IMR-90 (cell line): ENCODE data around the gene ST7. TPM values are rescaled to one million over a fixed set of nuclear protein-coding genes. Genes with fewer than 3 reads are reported as not detected.

Experiments
- ATAC-seq: fragments of 200-7000 bp; cut with Tn5 transposase; 2 replicates; pipeline ENCODE4 v1.9.1; 2020; ENCODE audit warnings: low read depth, mild to moderate bottlenecking, moderate library complexity
- BruUV-seq: library from RNA; stranded (reverse); fragments of 400-500 nt; replicated peaks from 2 replicates; lab custom pipeline; 2021; lab: Mats Ljungman, UMichigan
- CTCF ChIA-PET: fragments of 300-600 bp; formaldehyde crosslinking; extraction: SDS; loops from one replicate; lab custom pipeline; 2021; ENCODE audit warnings: antibody characterized with exemption; lab: Yijun Ruan, JAX
- POLR2A ChIA-PET: fragments of 300-600 bp; sonication (Branson Sonifier 250); formaldehyde crosslinking; loops from one replicate; lab custom pipeline; 2022; ENCODE audit warnings: antibody characterized with exemption; ENCODE audit not compliant: unreplicated experiment; lab: Charles Lee
- DNase-seq: peaks from one replicate; pipeline ENCODE4 v3.0.0; 2013
- H2AFZ ChIP-seq: replicated peaks from 2 replicates; pipeline ENCODE3; 2013; ENCODE audit warnings: low read length, mild to moderate bottlenecking; ENCODE audit not compliant: poor library complexity
- H2AK5ac ChIP-seq: 2 replicates; pipeline ENCODE4 v1.6.1; 2013; ENCODE audit warnings: low read depth, low read length, inconsistent platforms
- H2AK9ac ChIP-seq: replicated peaks from 2 replicates; pipeline ENCODE3; 2013; ENCODE audit warnings: mild to moderate bottlenecking, low read depth, low read length, moderate library complexity; ENCODE audit not compliant: poor library complexity
- H2BK120ac ChIP-seq: 2 replicates; pipeline ENCODE4 v1.6.1; 2013; ENCODE audit warnings: low read depth, low read length, inconsistent platforms
- H2BK15ac ChIP-seq: 3 replicates; pipeline ENCODE4 v1.6.1; 2013; ENCODE audit warnings: low read depth, low read length, inconsistent platforms
- H2BK20ac ChIP-seq: 2 replicates; pipeline ENCODE4 v1.6.1; 2013; ENCODE audit warnings: low read depth, mild to moderate bottlenecking, inconsistent platforms, low read length, moderate library complexity
- H2BK5ac ChIP-seq: 2 replicates; pipeline ENCODE4 v1.6.1; 2013; ENCODE audit warnings: mild to moderate bottlenecking, low read depth, low read length, inconsistent platforms; ENCODE audit not compliant: poor library complexity, severe bottlenecking
- H3K14ac ChIP-seq: replicated peaks from 2 replicates; pipeline ENCODE4 v1.6.1; 2013; ENCODE audit warnings: low read depth, low read length, inconsistent platforms
- H3K18ac ChIP-seq: 2 replicates; pipeline ENCODE4 v1.6.1; 2013; ENCODE audit warnings: low read depth, low read length, control low read depth
- H3K23ac ChIP-seq: 2 replicates; pipeline ENCODE4 v1.6.1; 2013; ENCODE audit warnings: low read depth, low read length, inconsistent platforms
- H3K27ac ChIP-seq: 2 replicates; pipeline ENCODE4 v1.5.1; 2013; ENCODE audit warnings: mild to moderate bottlenecking, control low read depth, low read length; ENCODE audit not compliant: insufficient read depth
- H3K27me3 ChIP-seq: 2 replicates; pipeline ENCODE4 v1.6.1; 2013; ENCODE audit warnings: low read length; ENCODE audit not compliant: control insufficient read depth, insufficient read depth
- H3K36me3 ChIP-seq: 2 replicates; pipeline ENCODE4 v1.6.1; 2013; ENCODE audit warnings: low read length, mixed read lengths; ENCODE audit not compliant: control insufficient read depth, insufficient read depth
- H3K4ac ChIP-seq: 2 replicates; pipeline ENCODE4 v1.6.1; 2013; ENCODE audit warnings: low read depth, low read length, inconsistent platforms
- H3K4me1 ChIP-seq: 2 replicates; pipeline ENCODE4 v1.6.1; 2013; ENCODE audit warnings: low read length, mixed read lengths; ENCODE audit not compliant: control insufficient read depth, insufficient read depth
- H3K4me2 ChIP-seq: 2 replicates; pipeline ENCODE4 v1.6.1; 2013; ENCODE audit warnings: low read depth, mild to moderate bottlenecking, control low read depth, low read length, moderate library complexity
- H3K4me3 ChIP-seq: 2 replicates; pipeline ENCODE4 v1.5.1; 2013; ENCODE audit warnings: low read depth, mild to moderate bottlenecking, control low read depth, low read length, moderate library complexity; ENCODE audit not compliant: insufficient read depth
- H3K56ac ChIP-seq: 2 replicates; pipeline ENCODE4 v1.6.1; 2013; ENCODE audit warnings: low read length, inconsistent platforms; ENCODE audit not compliant: insufficient read depth; ENCODE audit errors: extremely low read depth
- H3K79me1 ChIP-seq, 2 experiments: 2 replicates each; pipeline ENCODE4 v1.6.1; 2013; ENCODE audit warnings: low read length in 2 of 2, inconsistent platforms in 1 of 2, low read depth in 1 of 2
- H3K9ac ChIP-seq: 2 replicates; pipeline ENCODE4 v1.6.1; 2013; ENCODE audit warnings: low read depth, low read length, control low read depth
- H3K9me1 ChIP-seq: 2 replicates; pipeline ENCODE4 v1.6.1; 2013; ENCODE audit warnings: low read length, inconsistent platforms; ENCODE audit not compliant: insufficient read depth
- H3K9me3 ChIP-seq: 2 replicates; pipeline ENCODE4 v1.6.1; 2013; ENCODE audit warnings: low read length; ENCODE audit not compliant: control insufficient read depth, insufficient read depth
- H4K20me1 ChIP-seq: 2 replicates; pipeline ENCODE4 v1.6.1; 2013; ENCODE audit warnings: low read length, inconsistent platforms; ENCODE audit not compliant: insufficient read depth
- H4K5ac ChIP-seq: 2 replicates; pipeline ENCODE4 v1.6.1; 2013; ENCODE audit warnings: mild to moderate bottlenecking, low read depth, low read length, control low read depth
- H4K8ac ChIP-seq, 2 experiments: 2 replicates each; pipeline ENCODE4 v1.6.1; 2013; ENCODE audit warnings: low read depth in 2 of 2, low read length in 2 of 2, control low read depth in 1 of 2, inconsistent platforms in 1 of 2
- H4K91ac ChIP-seq: 2 replicates; pipeline ENCODE4 v1.6.1; 2013; ENCODE audit warnings: low read depth, low read length, inconsistent platforms; ENCODE audit not compliant: insufficient read depth
- BHLHE40 ChIP-seq: fragments of 150-350 bp; IDR thresholded peaks from 2 replicates; pipeline ENCODE4 v1.6.1; 2016; ENCODE audit warnings: mild to moderate bottlenecking, low read depth, low read length
- CHD1 ChIP-seq: IDR thresholded peaks from 2 replicates; pipeline ENCODE4 v1.6.1; 2012; ENCODE audit warnings: low read depth, low read length, improper control_type of control experiment
- MAFK ChIP-seq: IDR thresholded peaks from 2 replicates; pipeline ENCODE4 v1.6.1; 2012; ENCODE audit warnings: low read depth, low read length, improper control_type of control experiment
- MAZ ChIP-seq: IDR thresholded peaks from 2 replicates; pipeline ENCODE4 v1.6.1; 2012; ENCODE audit warnings: low read depth, mild to moderate bottlenecking, low read length, improper control_type of control experiment, moderate library complexity, borderline replicate concordance
- MXI1 ChIP-seq: IDR thresholded peaks from 2 replicates; pipeline ENCODE4 v1.6.1; 2012; ENCODE audit warnings: low read depth, mild to moderate bottlenecking, low read length, moderate library complexity, borderline replicate concordance
- NFE2L2 ChIP-seq: fragments of 150-350 bp; IDR thresholded peaks from 2 replicates; pipeline ENCODE4 v1.6.1; 2016; ENCODE audit warnings: low read depth, mild to moderate bottlenecking, low read length
- RAD21 ChIP-seq: IDR thresholded peaks from 2 replicates; pipeline ENCODE4 v1.6.1; 2012; ENCODE audit warnings: low read length, improper control_type of control experiment
- RFX5 ChIP-seq: IDR thresholded peaks from 2 replicates; pipeline ENCODE4 v1.8.0; 2012; ENCODE audit warnings: low read depth, mild to moderate bottlenecking, low read length, moderate library complexity
- WGBS, 2 experiments: methylation state at CpG; one replicate each; pipeline versions ENCODE4 v1.1.5 to v1.1.7; 2013; ENCODE audit warnings: missing lambda C conversion rate in 2 of 2; ENCODE audit not compliant: insufficient read length in 1 of 2; ENCODE audit errors: extremely low coverage in 2 of 2; 5-methylcytosine and 5-hydroxymethylcytosine counted together
- dilution Hi-C: fragments of 300-500 bp; cut with HindIII; formaldehyde crosslinking; loops from one replicate; pipeline ENCODE4 v1.14.3; 2018; ENCODE audit warnings: low sequenced_read_pairs; ENCODE audit not compliant: unreplicated experiment
- in situ Hi-C: fragments of 300-500 bp; cut with MboI; formaldehyde crosslinking; loops from 3 replicates; pipeline ENCODE4 v1.14.3; 2019; ENCODE audit warnings: low sequenced_read_pairs, inconsistent platforms, mixed read lengths
- intact Hi-C: fragments of 100-400 bp; cut with micrococcal nuclease; formaldehyde crosslinking; loops from 2 replicates; pipeline ENCODE4 v1.10.0; 2022
- polyA plus RNA-seq, 3 experiments: library from polyadenylated mRNA; depleted of rRNA; stranded (reverse); fragments of >200 nt; gene quantifications; 2 replicates each; pipeline ENCODE4 v1.2.3, GENCODE V29; 2012; ENCODE audit warnings: low replicate concordance in 1 of 3
- total RNA-seq: library from RNA; depleted of rRNA; stranded (reverse); fragments of >200 nt; gene quantifications from 2 replicates; pipeline ENCODE4 v1.2.3, GENCODE V29; 2012
- TF ChIP-seq, protein P1 (sequence below): fragments of 150-350 bp; IDR thresholded peaks from 2 replicates; pipeline ENCODE4 v1.6.1; 2017; ENCODE audit warnings: mild to moderate bottlenecking, antibody characterized with exemption, low read length, low read depth
- TF ChIP-seq, protein P2 (sequence below): conservative IDR thresholded peaks from 2 replicates; pipeline ENCODE4 v1.5.1; 2012; ENCODE audit warnings: mild to moderate bottlenecking, low read depth, low read length, improper control_type of control experiment
- TF ChIP-seq, protein P3 (sequence below): fragments of 150-350 bp; IDR thresholded peaks from 2 replicates; pipeline ENCODE4 v1.6.1; 2016; ENCODE audit warnings: low read depth, mild to moderate bottlenecking, low read length, moderate library complexity, borderline replicate concordance

Gene ST7
- total and polyA plus RNA-seq, 2 of the 4 experiments (the other 2 are of a cell fraction): 18.6 to 26.0 TPM

DNA sequence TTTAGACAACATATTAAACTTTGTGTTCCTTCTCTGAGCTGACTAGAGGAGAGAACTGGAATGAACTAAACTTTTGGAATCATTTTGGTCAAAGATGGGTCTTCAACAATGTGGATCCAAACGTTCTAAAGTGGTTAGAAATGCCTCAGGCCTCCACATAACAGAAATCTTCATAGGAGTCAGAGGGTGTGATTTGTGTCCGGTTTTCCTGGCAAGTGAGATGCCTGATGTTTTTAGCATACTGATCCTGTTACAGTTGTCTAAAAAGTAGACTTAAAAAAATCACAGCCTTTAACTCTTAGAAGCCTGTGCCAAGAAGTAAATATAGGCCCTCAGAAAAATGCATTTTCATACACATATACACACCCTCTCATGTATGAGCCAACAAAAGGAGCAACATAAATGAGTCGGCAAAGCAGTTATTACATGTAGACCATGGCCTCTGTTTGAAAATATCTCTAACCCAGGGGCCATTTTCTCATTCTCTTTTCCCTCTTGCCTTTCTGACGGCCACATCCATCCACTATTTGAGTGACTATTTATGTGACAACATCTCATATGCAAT, 64.5 kb downstream of the ST7 start (continued):
- TF ChIP-seq, protein P1, sequence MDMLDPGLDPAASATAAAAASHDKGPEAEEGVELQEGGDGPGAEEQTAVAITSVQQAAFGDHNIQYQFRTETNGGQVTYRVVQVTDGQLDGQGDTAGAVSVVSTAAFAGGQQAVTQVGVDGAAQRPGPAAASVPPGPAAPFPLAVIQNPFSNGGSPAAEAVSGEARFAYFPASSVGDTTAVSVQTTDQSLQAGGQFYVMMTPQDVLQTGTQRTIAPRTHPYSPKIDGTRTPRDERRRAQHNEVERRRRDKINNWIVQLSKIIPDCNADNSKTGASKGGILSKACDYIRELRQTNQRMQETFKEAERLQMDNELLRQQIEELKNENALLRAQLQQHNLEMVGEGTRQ: no peak
- no peak for TF ChIP-seq RFX5
- no peak for TF ChIP-seq RAD21
- TF ChIP-seq CHD1: no peak
- no peak for TF ChIP-seq BHLHE40

DNA sequence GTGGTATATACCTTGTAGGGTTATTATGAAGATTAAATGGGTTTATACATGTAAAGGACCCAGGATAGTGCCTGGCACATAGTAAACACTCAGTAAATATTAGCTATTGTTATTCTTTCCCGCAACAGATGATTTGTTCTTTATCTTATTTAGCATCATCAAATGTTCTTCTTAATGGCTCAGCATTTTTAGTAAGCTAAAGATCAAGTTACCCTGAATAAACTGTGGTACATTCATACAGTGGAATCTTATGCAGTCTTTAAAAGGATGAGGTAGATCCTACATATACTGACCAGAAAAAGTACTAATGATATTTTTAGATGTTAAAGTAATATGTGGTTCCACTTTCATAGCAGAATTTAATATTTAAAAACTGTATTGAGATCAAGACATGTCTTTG, 65.4 kb downstream of the ST7 start:
- Histone ChIP-seq H2AK5ac (no peak overlapping the region), H3K79me1 (peaks cover 7 to 19% of the 10 kb centered on the region in 2 experiments), H2BK5ac (no peak overlapping the region), H3K27ac (no peak overlapping the region), H4K5ac (no peak overlapping the region), H2AK9ac (no peak overlapping the region), H4K91ac (no peak overlapping the region), H2BK120ac (no peak overlapping the region), H4K8ac (no peak overlapping the region), H3K4me1 (peaks cover 3% of the 10 kb centered on the region), H3K4ac (no peak overlapping the region), H3K4me3 (no peak overlapping the region), H3K4me2 (no peak overlapping the region), H3K9me3 (no peaks in the 10 kb centered on the region), H3K36me3 (no peaks in the 10 kb centered on the region), H2BK15ac (no peak overlapping the region), H3K27me3 (no peaks in the 10 kb centered on the region), H2BK20ac (no peak overlapping the region), H4K20me1 (no peaks in the 10 kb centered on the region), H2AFZ (no peak overlapping the region), H3K23ac (no peak overlapping the region), H3K18ac (no peak overlapping the region), H3K9me1 (no peaks in the 10 kb centered on the region), H3K9ac (no peak overlapping the region), H3K14ac (no peak overlapping the region), H3K56ac (no peak overlapping the region)
- no TSS peak for BruUV-seq
- in situ Hi-C loops: no loop called here
- DNase-seq: no peak
- ChIA-PET CTCF (interaction anchor here (1.6 kb wide), 1 partner anchor 12 kb away, joined by 4 read pairs; no protein-coding TSS in a partner anchor), POLR2A (no interaction called here)
- no CpG with 5 or more reads among the region's 1 CpG for WGBS, 2 experiments
- dilution Hi-C loops: no loop called here
- no peak for ATAC-seq
- TF ChIP-seq NFE2L2: no peak
- TF ChIP-seq MAFK: no peak
- TF ChIP-seq, protein P2, sequence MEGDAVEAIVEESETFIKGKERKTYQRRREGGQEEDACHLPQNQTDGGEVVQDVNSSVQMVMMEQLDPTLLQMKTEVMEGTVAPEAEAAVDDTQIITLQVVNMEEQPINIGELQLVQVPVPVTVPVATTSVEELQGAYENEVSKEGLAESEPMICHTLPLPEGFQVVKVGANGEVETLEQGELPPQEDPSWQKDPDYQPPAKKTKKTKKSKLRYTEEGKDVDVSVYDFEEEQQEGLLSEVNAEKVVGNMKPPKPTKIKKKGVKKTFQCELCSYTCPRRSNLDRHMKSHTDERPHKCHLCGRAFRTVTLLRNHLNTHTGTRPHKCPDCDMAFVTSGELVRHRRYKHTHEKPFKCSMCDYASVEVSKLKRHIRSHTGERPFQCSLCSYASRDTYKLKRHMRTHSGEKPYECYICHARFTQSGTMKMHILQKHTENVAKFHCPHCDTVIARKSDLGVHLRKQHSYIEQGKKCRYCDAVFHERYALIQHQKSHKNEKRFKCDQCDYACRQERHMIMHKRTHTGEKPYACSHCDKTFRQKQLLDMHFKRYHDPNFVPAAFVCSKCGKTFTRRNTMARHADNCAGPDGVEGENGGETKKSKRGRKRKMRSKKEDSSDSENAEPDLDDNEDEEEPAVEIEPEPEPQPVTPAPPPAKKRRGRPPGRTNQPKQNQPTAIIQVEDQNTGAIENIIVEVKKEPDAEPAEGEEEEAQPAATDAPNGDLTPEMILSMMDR: no peak
- TF ChIP-seq RAD21: no peak
- TF ChIP-seq MXI1: no peak
- TF ChIP-seq, protein P3, sequence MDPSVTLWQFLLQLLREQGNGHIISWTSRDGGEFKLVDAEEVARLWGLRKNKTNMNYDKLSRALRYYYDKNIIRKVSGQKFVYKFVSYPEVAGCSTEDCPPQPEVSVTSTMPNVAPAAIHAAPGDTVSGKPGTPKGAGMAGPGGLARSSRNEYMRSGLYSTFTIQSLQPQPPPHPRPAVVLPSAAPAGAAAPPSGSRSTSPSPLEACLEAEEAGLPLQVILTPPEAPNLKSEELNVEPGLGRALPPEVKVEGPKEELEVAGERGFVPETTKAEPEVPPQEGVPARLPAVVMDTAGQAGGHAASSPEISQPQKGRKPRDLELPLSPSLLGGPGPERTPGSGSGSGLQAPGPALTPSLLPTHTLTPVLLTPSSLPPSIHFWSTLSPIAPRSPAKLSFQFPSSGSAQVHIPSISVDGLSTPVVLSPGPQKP: no peak
- no peak for TF ChIP-seq BHLHE40
- TF ChIP-seq, protein P1: no peak
- no peak for TF ChIP-seq MAZ
- intact Hi-C loops: no loop called here
